Measurements from ENCODE around the gene RNF126. TPM values are rescaled to one million over a fixed set of nuclear protein-coding genes. Genes with fewer than 3 reads are reported as not detected.

The RNF126 gene
- total RNA-seq, 2 donors from 2014 or later: 69.6 to 98.7 TPM

DNA sequence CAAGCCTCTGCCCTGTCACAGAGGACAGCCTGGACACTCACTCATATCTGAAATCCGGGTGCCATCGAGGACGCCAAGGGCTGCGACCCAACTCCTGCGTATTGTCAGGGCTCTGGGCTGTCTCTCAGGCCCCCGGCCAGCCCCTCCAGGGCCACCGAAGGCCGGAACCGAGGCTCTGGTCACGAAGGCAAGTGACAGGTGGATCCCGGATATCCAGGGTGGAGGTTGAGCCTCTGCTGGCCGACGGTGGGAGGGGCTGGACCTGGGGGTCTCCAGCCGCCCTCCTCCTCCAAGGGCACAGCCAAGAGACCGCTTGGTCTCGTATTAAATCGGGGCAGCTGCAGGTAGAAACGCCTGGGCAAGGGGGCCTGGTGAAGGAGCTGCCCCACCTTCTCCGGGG, 5.4 kb downstream of the RNF126 start:
- Mint-ChIP-seq H3K9me3 (no peaks in the 10 kb centered on the region), H3K27ac (peak overlapping the region; percentile 14 to 70), H3K36me3 (peaks cover 18 to 30% of the 10 kb centered on the region in 2 donors)
- DNase-seq (ENCODE audit: low spot score in 2 of 2) (no peak), ATAC-seq (no peak)

DNA sequence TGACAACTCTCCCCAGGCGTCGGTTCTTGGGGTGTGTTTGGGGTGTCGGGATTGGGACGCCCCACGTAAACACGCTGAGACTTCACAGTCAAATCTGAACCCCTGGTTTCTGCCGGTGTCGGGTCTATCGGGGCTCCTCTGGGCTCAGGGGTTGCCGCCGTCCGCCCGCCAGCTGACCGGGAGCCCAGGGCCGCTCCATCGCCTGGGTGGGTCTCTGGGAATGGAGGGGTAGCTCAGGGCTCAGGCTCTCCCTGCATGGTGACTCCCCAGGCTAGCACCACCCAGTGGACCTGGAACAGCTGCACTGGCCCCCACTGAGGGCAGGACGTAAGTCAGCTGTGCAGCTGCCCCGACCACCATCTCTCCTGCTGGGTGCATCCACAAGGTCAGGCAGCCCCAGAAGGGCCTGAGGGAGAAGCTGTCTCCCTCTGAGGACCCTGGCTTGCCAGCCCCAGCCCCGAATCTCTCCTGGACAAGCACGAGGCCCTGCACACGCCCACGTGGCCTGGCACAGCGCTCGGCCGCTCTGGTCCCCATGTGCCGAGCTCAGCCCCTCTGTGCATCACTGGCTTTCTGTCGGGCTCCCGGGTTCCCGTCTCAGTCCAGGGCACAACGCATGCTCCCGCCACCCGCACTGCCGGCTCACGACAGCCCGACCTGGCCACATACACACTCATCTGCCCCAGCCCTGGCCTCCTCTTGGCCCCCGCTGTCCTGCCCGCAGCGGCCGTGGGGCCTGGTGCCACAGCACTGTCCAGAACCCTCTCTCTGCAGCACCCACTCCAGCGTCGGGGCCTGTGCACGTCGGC, 6.1 kb downstream of the RNF126 start:
- no peak for DNase-seq (ENCODE audit: low spot score in 2 of 2)
- H3K9me3 Mint-ChIP-seq: no peaks in the 10 kb centered on the region
- peak overlapping the region; percentile 14 to 70 for H3K27ac Mint-ChIP-seq
- no peak for ATAC-seq
- peaks cover 17 to 29% of the 10 kb centered on the region in 2 donors for H3K36me3 Mint-ChIP-seq

DNA sequence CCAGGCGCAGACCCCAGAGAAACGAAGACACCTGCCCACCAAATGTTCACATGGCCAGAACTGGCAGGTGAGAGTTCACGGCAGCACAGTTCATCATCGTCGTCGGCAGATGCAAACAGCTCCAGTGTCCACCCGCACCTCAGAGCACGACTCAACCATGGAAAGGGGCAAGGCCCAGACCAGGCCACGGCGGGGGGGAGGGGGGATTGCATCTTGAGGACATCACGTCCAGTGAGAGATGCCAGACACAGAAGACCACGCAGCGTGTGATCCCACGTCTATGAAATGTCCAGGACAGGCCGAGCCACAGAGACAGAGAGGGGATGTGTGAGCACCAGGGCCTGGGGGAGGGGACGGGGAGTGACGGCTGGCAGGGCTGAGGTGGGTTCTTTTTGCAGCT, 7.3 kb downstream of the RNF126 start:
- peaks cover 9 to 16% of the 10 kb centered on the region in 2 donors for H3K36me3 Mint-ChIP-seq
- ATAC-seq (no peak), DNase-seq (ENCODE audit: low spot score in 2 of 2) (no peak)
- peak overlapping the region; percentile 70 to 88 for H3K27ac Mint-ChIP-seq
- H3K9me3 Mint-ChIP-seq: no peaks in the 10 kb centered on the region

DNA sequence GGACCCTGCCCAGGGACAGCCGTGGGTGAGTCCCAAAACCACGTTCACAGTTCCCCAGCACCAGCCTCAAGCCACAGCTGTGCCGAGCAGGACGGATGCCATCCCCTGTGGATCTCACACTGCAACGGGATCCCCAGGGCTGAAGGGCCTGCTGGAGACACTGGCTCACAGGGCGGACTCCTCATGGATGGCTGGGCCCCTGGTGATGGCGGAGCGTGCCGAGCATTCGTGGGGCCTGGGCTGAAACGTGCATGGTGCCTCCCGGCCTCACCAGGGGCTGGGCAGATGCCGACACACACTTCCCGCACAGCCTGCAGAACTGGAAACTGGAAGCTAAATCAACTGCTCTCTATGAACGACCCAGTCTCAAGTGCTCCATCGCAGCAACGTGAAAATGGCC, 9.6 kb downstream of the RNF126 start:
- H3K27ac Mint-ChIP-seq: no peak overlapping the region
- H3K9me3 Mint-ChIP-seq: no peaks in the 10 kb centered on the region
- H3K36me3 Mint-ChIP-seq: peaks cover 0 to 12% of the 10 kb centered on the region in 2 donors
- DNase-seq (ENCODE audit: low spot score in 2 of 2): no peak
- no peak for ATAC-seq

DNA sequence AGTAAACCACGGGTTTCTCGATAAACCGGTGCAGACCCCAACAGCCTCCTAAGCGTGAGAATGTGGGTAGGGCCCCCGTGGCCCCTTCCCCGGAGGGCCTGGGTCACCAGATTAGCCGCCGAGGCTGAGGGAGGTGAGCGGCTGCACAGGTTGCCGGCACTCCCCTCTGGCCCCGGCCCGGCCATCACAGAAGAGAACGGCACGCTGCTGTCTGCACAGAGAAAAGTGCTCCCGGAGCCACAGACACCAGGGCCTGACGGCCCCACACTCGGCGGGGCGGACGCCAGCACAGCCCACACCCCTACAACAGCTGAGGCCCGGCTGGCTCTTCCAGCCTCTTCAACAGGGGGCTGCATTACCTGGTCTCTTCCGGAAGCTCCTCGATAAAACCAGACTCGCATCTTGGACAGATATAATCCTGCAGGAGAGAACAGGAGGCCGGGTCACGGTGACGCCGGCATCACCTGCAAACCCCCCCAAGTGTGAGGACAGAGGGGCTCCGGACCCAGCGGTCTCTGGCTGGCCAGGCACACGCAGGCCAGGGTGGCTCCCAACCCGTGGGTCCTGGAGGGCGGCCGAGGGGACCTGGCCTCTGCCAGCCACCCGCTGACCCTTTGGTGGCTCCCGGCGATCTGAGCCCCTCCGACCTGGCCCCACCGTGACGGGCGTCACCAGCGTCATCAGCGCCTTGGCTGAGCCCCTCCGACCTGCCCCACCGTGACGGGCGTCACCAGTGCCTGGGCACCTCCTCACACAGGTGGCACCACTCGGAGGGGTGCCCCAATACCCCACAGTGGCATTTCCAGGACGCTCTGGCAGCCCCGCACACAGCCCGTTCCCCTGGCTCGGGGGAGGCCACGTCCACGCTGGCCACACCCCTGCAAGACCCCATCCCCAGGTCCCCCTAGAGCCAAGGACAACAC, 10.3 kb downstream of the RNF126 start:
- Mint-ChIP-seq H3K9me3 (no peaks in the 10 kb centered on the region), H3K27ac (no peak overlapping the region), H3K36me3 (peaks cover 0 to 12% of the 10 kb centered on the region in 2 donors)
- ATAC-seq: no peak
- no peak for DNase-seq (ENCODE audit: low spot score in 2 of 2)

DNA sequence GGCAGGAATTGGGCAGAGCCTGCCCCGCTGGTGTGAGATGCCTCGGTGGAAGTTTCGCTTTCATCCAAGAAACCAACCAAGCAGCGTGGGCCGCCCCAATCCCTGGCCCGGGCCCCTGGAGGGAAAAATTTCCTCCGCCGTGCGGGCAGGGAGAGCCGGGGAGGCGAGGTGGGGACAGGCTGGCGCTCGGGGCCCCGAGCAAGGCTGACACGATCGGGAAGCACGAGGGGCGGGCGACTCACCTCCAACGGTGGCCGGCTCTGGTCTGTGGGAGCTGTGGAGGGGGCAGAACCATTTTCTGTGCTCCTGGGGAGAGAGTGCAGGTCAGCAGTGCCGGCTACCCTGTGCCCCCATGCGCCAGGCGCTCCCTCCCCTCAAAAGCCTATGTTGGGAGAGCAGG, 11.0 kb downstream of the RNF126 start:
- H3K9me3 Mint-ChIP-seq: no peaks in the 10 kb centered on the region
- ATAC-seq (no peak), DNase-seq (ENCODE audit: low spot score in 2 of 2) (no peak)
- no peak overlapping the region for H3K27ac Mint-ChIP-seq
- peaks cover 0 to 12% of the 10 kb centered on the region in 2 donors for H3K36me3 Mint-ChIP-seq

DNA sequence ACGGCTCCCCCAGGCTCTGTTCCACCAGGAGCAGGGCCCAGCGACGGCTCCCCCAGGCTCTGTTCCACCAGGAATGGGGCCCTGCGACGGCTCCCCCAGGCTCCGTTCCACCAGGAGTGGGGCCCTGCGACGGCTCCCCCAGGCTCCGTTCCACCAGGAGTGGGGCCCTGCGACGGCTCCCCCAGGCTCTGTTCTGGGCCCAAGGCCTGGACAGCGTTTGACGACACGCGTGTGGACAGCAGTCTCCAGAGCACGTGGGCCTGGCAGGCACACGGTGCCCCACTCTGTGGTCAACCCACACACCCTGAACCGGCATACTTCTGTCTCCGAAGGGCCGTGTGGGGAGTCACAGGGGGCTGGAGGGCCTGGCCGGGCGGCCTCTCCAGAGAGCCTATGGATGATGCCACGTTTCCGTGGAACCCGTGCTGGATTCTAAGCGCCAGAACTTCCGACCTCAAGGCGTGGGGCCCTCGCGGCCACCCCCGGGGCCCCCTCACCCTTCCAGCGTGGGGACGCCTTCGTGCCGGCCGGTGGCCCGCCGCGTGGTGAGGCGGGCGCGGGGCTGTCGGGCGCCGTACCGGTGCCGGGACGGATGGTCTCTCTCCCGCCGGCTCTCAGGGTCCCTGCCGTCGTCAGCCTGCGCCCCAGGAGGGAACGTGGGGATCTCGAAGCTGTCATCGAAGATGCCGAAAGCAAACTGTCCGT, 11.7 kb downstream of the RNF126 start:
- DNase-seq (ENCODE audit: low spot score in 2 of 2) (no peak), ATAC-seq (no peak)
- Mint-ChIP-seq H3K9me3 (no peaks in the 10 kb centered on the region), H3K36me3 (peaks cover 0 to 10% of the 10 kb centered on the region in 2 donors), H3K27ac (no peak overlapping the region)

DNA sequence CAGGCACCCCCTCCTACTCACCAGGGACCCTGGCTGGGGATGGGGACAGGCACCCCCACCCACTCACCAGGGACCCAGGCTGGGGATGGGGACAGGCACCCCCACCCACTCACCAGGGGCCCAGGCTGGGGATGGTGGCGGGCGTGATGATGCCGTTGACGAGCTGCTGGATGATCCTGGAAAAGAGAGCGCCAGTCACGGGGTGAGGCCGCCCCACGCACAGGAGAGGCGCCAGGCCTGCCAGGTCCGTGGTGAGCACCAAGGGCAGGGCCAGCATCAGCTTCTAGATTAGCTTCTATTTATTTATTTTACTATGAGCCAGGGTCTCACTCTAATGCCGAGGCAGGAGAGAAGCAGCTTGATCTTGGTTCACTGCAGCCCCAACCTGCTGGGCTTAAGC, 12.9 kb downstream of the RNF126 start:
- ATAC-seq: no peak
- no peaks in the 10 kb centered on the region for H3K36me3 Mint-ChIP-seq
- no peaks in the 10 kb centered on the region for H3K9me3 Mint-ChIP-seq
- no peak overlapping the region for H3K27ac Mint-ChIP-seq
- DNase-seq (ENCODE audit: low spot score in 2 of 2): no peak

DNA sequence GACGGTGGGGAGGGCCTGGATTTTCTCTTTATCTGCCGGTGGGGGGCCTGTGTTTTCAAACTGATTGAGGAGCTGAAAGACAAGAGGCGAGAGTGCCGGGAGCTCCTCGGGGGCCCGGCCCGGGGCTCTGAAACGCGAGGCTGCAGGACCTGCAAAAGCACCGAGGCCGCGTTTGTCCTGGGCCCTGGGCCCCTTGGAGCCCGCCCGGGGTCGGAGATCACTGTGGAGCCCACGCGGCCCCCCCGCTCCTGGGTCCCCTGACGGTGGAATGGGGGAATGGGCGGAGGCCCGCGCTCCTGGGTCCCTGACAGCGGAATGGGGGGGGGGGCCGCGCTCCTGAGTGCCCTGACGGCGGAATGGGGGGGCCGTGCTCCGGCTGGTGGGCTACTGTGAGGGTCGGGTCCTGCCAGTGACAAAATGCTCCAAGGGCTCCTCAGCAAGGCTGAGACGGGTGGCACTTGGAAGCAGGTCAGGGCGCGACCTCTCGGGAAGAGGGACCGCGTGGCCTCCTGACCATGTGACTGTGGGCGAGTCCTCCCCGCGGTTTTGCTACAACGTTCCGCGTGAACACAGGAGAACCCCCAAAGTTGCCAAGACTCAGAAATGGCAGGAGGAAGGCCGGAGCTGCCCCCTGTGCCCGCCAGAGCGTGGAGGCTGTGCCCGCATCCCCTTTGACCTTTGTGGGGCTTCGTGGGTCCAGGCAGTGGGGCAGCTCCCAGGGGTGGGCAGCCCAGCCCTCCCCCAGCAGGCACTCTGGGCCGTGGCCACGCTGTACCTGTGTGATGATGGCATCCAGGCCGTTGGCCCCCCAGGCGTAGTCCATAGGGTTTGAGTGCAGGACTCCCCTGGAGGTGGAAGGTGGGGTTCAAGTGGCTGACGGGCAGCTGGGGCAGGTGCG, 13.9 kb downstream of the RNF126 start:
- H3K9me3 Mint-ChIP-seq: no peaks in the 10 kb centered on the region
- no peaks in the 10 kb centered on the region for H3K36me3 Mint-ChIP-seq
- no peak overlapping the region for H3K27ac Mint-ChIP-seq
- ATAC-seq (no peak), DNase-seq (ENCODE audit: low spot score in 2 of 2) (no peak)

DNA sequence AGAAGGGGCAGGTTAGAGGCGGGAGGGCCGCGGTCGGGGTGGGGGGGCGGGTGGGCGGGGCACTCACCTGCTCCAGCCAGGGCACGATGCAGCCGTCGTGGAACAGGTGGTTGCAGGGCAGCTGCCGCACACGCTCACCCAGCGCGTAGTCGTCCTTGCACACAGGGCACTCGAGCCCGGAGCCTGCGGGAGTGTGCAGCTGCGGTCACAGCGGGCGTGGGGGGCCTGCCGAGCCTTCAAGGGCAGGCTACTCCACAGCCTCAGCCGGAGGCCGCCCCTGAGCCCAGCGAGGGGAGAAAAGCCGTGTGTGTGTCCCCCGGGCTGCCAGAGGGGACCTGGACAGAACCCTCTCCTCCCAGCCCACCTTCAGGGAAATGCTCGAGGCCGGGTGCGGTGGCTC, 14.7 kb downstream of the RNF126 start:
- DNase-seq (ENCODE audit: low spot score in 2 of 2): no peak
- Mint-ChIP-seq H3K9me3 (no peaks in the 10 kb centered on the region), H3K27ac (no peak overlapping the region), H3K36me3 (no peaks in the 10 kb centered on the region)
- no peak for ATAC-seq

DNA sequence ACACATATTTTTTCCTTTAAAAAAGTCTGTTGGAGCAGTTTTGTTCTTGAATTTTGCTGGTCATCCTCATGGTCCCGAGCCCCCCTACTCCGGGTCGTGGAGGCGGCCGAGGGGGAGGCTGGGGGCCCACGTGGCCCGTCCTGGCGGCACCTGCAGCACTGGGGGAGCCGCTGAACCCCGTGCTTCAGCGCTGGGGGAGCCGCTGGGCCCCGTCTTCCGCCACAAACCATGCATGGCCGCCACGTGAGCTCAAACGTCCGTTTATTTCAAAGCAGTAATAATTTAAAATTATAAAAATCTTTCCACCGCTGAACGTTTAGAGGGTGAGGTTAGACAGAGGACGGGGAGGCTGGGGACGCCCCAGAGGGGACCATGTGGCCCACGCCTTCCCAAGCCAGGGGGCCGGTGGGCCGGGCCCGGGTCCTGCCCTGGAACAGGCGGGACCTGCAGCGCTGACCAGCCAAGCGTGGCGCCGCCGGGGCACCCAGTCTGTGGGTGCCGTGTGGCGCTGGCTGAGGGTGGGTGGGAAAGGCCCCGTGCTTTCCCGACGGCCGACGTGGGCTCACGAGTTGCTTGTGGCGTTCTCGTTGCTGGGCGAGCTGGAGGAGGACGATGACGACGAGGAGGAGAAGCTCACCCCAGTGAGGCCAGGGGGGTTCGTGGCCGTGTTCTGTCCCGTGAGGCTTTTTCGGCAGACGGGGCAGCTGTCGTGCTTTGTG, 15.3 kb downstream of the RNF126 start:
- H3K36me3 Mint-ChIP-seq: no peaks in the 10 kb centered on the region
- no peaks in the 10 kb centered on the region for H3K9me3 Mint-ChIP-seq
- H3K27ac Mint-ChIP-seq: no peak overlapping the region
- DNase-seq (ENCODE audit: low spot score in 2 of 2) (no peak), ATAC-seq (no peak)

DNA sequence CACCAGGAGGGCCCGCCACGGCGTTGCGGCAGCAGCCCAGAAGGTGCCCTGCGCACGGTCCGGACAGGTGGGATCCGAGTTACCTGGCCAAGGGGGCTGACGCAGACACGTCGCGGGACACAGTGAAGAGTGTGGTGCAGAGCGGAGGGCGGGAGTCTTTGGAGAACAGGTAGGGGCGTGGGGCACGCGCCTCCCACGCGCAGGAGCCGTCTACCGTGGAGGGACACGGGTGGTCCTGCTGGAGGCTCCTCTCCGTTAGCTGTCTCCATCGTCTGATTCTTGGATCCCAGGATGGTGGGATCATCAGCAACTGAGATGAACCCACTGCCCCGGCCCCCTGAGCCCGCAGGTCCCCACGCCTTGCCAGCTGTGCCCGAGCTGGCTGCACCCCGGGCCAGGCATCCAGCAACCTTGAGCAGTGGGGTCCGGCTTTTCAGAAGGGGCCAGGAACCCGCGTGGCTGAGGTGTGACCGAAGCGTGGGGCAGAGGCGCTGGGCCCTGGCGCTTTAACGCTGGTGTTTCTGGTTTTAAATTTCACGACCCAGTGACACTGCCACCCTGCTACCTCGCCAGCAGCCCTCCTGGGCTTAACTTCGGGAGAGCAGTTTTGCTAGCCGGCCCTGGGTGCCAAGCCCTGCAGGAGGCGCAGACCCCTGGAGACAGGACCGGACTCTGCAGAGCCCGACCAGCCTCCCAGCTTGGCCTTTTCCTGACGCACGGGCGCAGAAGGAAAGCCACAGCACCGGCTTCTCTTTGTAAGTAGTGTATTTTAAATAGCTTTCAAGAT, 16.0 kb downstream of the RNF126 start:
- no peak for ATAC-seq
- no peak overlapping the region for H3K27ac Mint-ChIP-seq
- no peak for DNase-seq (ENCODE audit: low spot score in 2 of 2)
- no peaks in the 10 kb centered on the region for H3K9me3 Mint-ChIP-seq
- H3K36me3 Mint-ChIP-seq: no peaks in the 10 kb centered on the region

DNA sequence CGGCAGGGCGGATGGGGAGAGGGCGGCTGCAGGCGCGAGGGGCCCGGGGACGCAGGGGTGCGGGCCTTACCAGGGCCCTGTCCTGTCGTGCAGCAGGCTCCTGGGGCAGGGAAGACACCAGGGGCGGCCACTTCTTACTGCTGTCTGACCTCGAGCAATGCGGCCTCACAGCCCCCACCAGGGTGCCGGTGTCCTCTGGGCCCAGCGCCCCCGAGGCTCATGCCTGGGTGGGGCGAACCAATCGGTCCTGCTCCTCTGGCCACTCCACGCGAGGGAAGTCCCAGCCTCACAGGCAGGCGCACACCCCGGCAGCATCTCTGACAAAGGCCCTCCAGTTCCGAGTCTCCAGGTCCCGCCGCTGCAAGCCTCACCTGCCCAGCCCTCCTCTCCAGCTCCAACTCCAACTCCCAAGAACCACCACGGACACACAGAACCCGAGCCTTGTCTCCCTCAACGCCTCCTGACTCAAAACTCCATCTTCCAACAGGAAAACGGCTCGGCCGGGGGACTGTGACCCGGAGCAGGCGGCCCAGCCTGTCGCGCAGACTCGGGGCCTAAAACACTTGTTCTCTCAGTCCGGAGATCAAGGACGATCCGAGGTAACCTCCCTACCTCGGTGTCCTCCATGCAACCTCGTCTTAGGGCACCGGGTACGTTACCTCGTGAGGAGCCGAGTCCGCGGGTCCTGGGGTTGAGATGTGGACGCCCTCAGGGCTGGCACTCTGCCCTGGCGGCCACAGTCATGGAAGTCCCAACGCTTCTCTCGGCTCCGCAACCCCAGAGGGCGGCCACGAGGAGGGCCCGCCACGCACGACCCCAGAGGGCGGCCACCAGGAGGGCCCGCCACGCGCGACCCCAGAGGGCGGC, 16.9 kb downstream of the RNF126 start:
- no peak overlapping the region for H3K27ac Mint-ChIP-seq
- no peak for DNase-seq (ENCODE audit: low spot score in 2 of 2)
- no peaks in the 10 kb centered on the region for H3K9me3 Mint-ChIP-seq
- no peak for ATAC-seq
- H3K36me3 Mint-ChIP-seq: no peaks in the 10 kb centered on the region

DNA sequence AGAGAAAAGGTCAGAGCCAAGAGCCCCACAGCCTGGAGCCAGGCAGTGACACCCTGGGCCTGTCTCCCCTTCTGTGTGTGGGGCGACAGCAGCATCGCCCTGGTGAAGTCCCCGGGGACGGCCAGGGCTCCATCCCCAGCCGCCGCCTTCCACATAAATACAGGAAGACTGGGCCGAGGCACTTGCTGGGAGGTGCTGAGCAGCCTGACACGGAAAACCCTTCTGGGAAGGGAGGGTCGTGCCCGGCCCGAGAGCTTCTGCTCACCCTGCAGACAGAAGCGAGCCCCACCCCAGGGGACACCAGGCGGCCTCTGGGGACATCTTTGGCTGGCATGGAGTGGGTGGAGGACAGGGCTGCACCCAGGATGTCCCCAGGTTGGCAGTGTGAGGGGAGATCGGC, 18.2 kb downstream of the RNF126 start:
- no peaks in the 10 kb centered on the region for H3K9me3 Mint-ChIP-seq
- DNase-seq (ENCODE audit: low spot score in 2 of 2) (no peak), ATAC-seq (no peak)
- no peaks in the 10 kb centered on the region for H3K36me3 Mint-ChIP-seq
- H3K27ac Mint-ChIP-seq: no peak overlapping the region

Data from activated naive CD4-positive, alpha-beta T cell treated with anti-CD3 and anti-CD28 coated beads, Interleukin-2, amount 50 U/mL, for 72 hours (primary cell).